ENCODE data around the gene TRIM27. TPM values are rescaled to one million over a fixed set of nuclear protein-coding genes. Genes with fewer than 3 reads are reported as not detected.

TRIM27 gene
- total and polyA plus RNA-seq, 10 of the 15 experiments (the other 5 are each of a cell fraction or from before 2014, with no cell fraction given), result 18.5 to 74.7 (median 58.0) TPM

DNA sequence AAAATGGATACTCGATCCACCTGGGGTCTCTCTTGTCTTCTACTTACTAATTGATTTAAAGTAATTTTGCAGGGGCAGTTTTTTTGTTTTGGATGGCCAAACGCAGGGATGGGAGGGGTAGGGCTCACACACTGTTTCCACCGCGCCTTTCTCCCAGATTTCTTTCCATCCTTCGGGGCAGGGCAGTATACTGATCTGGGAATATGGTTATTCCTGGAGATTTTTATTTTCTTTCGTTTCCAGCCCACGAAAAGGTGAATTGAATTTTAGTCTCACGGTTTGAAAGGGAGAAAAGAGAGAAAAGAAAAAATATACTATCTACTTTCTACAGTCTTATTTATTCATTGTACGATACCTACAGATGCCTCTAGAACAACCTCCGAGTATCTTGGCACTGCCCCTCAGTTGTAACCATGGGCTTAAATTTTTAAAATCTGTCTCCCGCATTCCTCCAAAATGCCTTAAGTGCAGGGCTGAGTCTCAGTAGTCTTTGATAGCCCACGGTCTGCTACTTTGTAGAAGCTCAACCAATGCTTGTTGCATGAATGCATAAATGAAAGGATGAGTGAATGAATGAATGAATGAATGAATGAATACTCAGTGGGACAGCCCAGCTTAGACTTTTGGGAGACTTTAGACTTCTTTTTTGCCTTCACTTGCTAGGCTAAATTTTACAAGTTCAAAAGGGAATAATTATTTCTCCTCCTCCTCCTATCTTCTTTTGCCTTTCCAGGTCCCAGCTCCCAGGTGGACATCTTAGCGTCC is 18.1 kb upstream of the TRIM27 start:
- Histone ChIP-seq H3K27me3 (replicated peaks in 1 of 2; ENCODE audit: control insufficient read depth in 2 of 2, insufficient read depth in 2 of 2, low read length in 1 of 2) (no peaks in the 10 kb centered on the region), H3K79me2 (ENCODE audit: control insufficient read depth, insufficient read depth, low read length) (no peaks in the 10 kb centered on the region), H3K4me1 (ENCODE audit: control insufficient read depth, insufficient read depth, low read length) (no peaks in the 10 kb centered on the region; the same call in 1 of the 2 replicates), H3K9me3 (replicated peaks; ENCODE audit: control insufficient read depth, insufficient read depth, low read length) (no peaks in the 10 kb centered on the region), H4K20me1 (ENCODE audit: control insufficient read depth, insufficient read depth) (no peaks in the 10 kb centered on the region), H3K9ac (ENCODE audit: control insufficient read depth, insufficient read depth, low read length) (peak overlapping the region; percentile 76), H3K36me3 (ENCODE audit: control insufficient read depth in 2 of 2, insufficient read depth in 2 of 2, low read length in 1 of 2) (no peaks in the 10 kb centered on the region), H3K27ac (ENCODE audit: control insufficient read depth, insufficient read depth) (no peak overlapping the region), H3K4me2 (ENCODE audit: control insufficient read depth, insufficient read depth) (peak overlapping the region; percentile 98), H3K4me3 (peak overlapping the region; percentile 77; the same call in 1 of the 2 replicates), H2AFZ (ENCODE audit: control insufficient read depth, low read depth, low read length) (peak overlapping the region; percentile 25)
- no TSS peak for BruUV-seq (replicated peaks)
- no peak for DNase-seq (ENCODE audit: low read depth, low spot score)
- no peak for ATAC-seq
- in situ Hi-C loops (cut with MboI), result loop anchor here (5.0 kb wide), 2 partner anchors 40 to 105 kb away; no protein-coding TSS in a partner anchor
- RAD21 ChIA-PET (ENCODE audit: unreplicated experiment), result interaction anchor here (1.0 to 2.3 kb wide), 2 partner anchors 18 to 60 kb away, joined by 3 to 12 read pairs; partner anchors contain the start of gene TRIM27
- SMC1A ChIA-PET (ENCODE audit: uncharacterized antibody, unreplicated experiment), result interaction anchor here (1.1 to 3.2 kb wide), 3 partner anchors 10 to 104 kb away, joined by 3 to 12 read pairs (median 3); no protein-coding TSS in a partner anchor
- POLR2A ChIA-PET, result interaction anchor here (1.1 kb wide), 1 partner anchor 19 kb away, joined by 3 read pairs; no protein-coding TSS in a partner anchor
- WGBS (ENCODE audit: insufficient coverage, insufficient replicate concordance, low lambda C conversion rate, missing lambda C conversion rate), result 6% methylated on average over 13 of the region's 13 CpGs
- intact Hi-C loops (cut with micrococcal nuclease; ENCODE audit: unreplicated experiment), result loop anchor here (1.0 to 10.0 kb wide), 9 partner anchors 19 to 727 kb away; partner anchors contain the start of genes TRIM27 and ZSCAN12
- FAIRE-seq, result no peak
- CTCF ChIA-PET, result interaction anchor here (1.0 to 3.4 kb wide), 4 partner anchors 19 to 104 kb away, joined by 3 to 18 read pairs (median 5); partner anchors contain the start of gene TRIM27
- no peak for TF ChIP-seq ESRRA (IDR thresholded peaks at IDR 0.05; ENCODE audit: low read length)
- 0 out of 2 replicates have a peak, but pooled peaks have one; percentile 6 for TF ChIP-seq RB1 (IDR thresholded peaks at IDR 0.05; ENCODE audit: borderline replicate concordance)
- TF ChIP-seq CHD4 (IDR thresholded peaks at IDR 0.05), result no peak
- TF ChIP-seq ZBTB4 (CRISPR knock-in tag; IDR thresholded peaks at IDR 0.05), result no peak
- TF ChIP-seq, protein P1, sequence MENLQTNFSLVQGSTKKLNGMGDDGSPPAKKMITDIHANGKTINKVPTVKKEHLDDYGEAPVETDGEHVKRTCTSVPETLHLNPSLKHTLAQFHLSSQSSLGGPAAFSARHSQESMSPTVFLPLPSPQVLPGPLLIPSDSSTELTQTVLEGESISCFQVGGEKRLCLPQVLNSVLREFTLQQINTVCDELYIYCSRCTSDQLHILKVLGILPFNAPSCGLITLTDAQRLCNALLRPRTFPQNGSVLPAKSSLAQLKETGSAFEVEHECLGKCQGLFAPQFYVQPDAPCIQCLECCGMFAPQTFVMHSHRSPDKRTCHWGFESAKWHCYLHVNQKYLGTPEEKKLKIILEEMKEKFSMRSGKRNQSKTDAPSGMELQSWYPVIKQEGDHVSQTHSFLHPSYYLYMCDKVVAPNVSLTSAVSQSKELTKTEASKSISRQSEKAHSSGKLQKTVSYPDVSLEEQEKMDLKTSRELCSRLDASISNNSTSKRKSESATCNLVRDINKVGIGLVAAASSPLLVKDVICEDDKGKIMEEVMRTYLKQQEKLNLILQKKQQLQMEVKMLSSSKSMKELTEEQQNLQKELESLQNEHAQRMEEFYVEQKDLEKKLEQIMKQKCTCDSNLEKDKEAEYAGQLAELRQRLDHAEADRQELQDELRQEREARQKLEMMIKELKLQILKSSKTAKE (IDR thresholded peaks at IDR 0.05; ENCODE audit: low read depth, poor library complexity, severe bottlenecking), result peak; percentile 4
- peak; percentile 96 for TF ChIP-seq ZNF24 (IDR thresholded peaks at IDR 0.05)
- TF ChIP-seq NBN (IDR thresholded peaks at IDR 0.05), result 0 out of 2 replicates have a peak, but pooled peaks have one; percentile 5
- peak; percentile 14; the same call in 1 of the 2 replicates for TF ChIP-seq ZNF384 (IDR thresholded peaks at IDR 0.05; ENCODE audit: borderline replicate concordance, low read depth, low read length)
- TF ChIP-seq, protein P2, sequence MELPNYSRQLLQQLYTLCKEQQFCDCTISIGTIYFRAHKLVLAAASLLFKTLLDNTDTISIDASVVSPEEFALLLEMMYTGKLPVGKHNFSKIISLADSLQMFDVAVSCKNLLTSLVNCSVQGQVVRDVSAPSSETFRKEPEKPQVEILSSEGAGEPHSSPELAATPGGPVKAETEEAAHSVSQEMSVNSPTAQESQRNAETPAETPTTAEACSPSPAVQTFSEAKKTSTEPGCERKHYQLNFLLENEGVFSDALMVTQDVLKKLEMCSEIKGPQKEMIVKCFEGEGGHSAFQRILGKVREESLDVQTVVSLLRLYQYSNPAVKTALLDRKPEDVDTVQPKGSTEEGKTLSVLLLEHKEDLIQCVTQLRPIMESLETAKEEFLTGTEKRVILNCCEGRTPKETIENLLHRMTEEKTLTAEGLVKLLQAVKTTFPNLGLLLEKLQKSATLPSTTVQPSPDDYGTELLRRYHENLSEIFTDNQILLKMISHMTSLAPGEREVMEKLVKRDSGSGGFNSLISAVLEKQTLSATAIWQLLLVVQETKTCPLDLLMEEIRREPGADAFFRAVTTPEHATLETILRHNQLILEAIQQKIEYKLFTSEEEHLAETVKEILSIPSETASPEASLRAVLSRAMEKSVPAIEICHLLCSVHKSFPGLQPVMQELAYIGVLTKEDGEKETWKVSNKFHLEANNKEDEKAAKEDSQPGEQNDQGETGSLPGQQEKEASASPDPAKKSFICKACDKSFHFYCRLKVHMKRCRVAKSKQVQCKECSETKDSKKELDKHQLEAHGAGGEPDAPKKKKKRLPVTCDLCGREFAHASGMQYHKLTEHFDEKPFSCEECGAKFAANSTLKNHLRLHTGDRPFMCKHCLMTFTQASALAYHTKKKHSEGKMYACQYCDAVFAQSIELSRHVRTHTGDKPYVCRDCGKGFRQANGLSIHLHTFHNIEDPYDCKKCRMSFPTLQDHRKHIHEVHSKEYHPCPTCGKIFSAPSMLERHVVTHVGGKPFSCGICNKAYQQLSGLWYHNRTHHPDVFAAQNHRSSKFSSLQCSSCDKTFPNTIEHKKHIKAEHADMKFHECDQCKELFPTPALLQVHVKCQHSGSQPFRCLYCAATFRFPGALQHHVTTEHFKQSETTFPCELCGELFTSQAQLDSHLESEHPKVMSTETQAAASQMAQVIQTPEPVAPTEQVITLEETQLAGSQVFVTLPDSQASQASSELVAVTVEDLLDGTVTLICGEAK (IDR thresholded peaks at IDR 0.05; ENCODE audit: borderline replicate concordance), result peak; percentile 48; the same call in 1 of the 2 replicates
- no peak for TF ChIP-seq CEBPB (IDR thresholded peaks at IDR 0.05; ENCODE audit: borderline replicate concordance in 1 of 2, low read depth in 2 of 2, low read length in 2 of 2)
- TF ChIP-seq SREBF2 (IDR thresholded peaks at IDR 0.05; ENCODE audit: low read length), result peak; percentile 88
- TF ChIP-seq NR2C2 (IDR thresholded peaks at IDR 0.05; ENCODE audit: borderline replicate concordance, control insufficient read depth, insufficient read length, low read depth), result no peak
